Left ventricle myocardium inferior (tissue), 1 donor: Measurements from ENCODE around the gene TEC. TPM values are rescaled to one million over a fixed set of nuclear protein-coding genes. Genes with fewer than 3 reads are reported as not detected.

Experiments
- DNase-seq: peaks from one replicate; pipeline ENCODE4 v3.0.0-alpha.2; 2020
- H3K27ac ChIP-seq: fragments of 200-600 bp; replicated peaks from 2 replicates; pipeline ENCODE4 v1.8.0; 2021
- H3K27me3 ChIP-seq: fragments of 200-600 bp; 2 replicates; pipeline ENCODE4 v1.8.0; 2021; ENCODE audit warnings: low read depth
- H3K36me3 ChIP-seq: fragments of 200-600 bp; 2 replicates; pipeline ENCODE4 v1.8.0; 2021
- H3K4me1 ChIP-seq: fragments of 200-600 bp; 2 replicates; pipeline ENCODE4 v1.8.0; 2021
- H3K4me3 ChIP-seq: fragments of 200-600 bp; 2 replicates; pipeline ENCODE4 v1.8.0; 2021; ENCODE audit warnings: mild to moderate bottlenecking, moderate library complexity
- H3K9me3 ChIP-seq: fragments of 200-600 bp; replicated peaks from 2 replicates; pipeline ENCODE4 v1.8.0; 2021
- intact Hi-C: fragments of 100-400 bp; cut with micrococcal nuclease; formaldehyde crosslinking; loops from one replicate; pipeline ENCODE4 v1.11.0; 2022
- total RNA-seq: library from RNA; stranded (reverse); fragmentation: NEBNext Ultra II Directional; extraction: Animal tissue kit (Norgen Biotek cat#: 25700); gene quantifications from one replicate; pipeline ENCODE4 v1.2.1, GENCODE V29; 2021
- TF ChIP-seq, protein P1 (sequence below): fragments of 200-600 bp; IDR thresholded peaks from 2 replicates; pipeline ENCODE4 v1.8.0; 2021; ENCODE audit warnings: antibody characterized with exemption, mild to moderate bottlenecking, borderline replicate concordance
- donor health status: DM: no; HTN: yes; CAD: no; lungs with severe emphysema.

Gene TEC
- total RNA-seq, 1 donor from 2014 or later: 1.9 TPM

DNA sequence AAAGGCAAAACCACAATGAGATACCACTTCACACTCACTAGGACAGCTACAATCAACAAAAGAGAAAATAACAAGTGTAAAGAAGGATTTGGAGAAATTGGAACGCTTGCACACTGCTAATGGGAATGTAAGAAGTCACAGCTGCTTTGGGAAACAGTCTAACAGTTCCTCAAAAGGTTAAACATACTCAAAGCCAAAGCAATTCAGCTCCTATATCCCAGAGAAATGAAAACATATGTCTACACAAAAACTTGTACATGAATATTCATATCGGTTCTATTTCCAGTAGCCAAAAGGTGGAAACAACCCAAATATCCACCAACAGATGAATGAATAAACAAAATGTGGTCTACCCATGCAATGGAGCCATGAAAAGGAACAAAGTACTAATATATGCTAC, 64.0 kb downstream of the TEC start:
- Histone ChIP-seq H3K27ac (no peak overlapping the region), H3K4me1 (peaks cover 15% of the 10 kb centered on the region), H3K27me3 (no peaks in the 10 kb centered on the region), H3K4me3 (no peak overlapping the region), H3K9me3 (no peaks in the 10 kb centered on the region), H3K36me3 (no peaks in the 10 kb centered on the region)
- TF ChIP-seq, protein P1, sequence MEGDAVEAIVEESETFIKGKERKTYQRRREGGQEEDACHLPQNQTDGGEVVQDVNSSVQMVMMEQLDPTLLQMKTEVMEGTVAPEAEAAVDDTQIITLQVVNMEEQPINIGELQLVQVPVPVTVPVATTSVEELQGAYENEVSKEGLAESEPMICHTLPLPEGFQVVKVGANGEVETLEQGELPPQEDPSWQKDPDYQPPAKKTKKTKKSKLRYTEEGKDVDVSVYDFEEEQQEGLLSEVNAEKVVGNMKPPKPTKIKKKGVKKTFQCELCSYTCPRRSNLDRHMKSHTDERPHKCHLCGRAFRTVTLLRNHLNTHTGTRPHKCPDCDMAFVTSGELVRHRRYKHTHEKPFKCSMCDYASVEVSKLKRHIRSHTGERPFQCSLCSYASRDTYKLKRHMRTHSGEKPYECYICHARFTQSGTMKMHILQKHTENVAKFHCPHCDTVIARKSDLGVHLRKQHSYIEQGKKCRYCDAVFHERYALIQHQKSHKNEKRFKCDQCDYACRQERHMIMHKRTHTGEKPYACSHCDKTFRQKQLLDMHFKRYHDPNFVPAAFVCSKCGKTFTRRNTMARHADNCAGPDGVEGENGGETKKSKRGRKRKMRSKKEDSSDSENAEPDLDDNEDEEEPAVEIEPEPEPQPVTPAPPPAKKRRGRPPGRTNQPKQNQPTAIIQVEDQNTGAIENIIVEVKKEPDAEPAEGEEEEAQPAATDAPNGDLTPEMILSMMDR: no peak
- intact Hi-C loops: no loop called here
- no peak for DNase-seq

DNA sequence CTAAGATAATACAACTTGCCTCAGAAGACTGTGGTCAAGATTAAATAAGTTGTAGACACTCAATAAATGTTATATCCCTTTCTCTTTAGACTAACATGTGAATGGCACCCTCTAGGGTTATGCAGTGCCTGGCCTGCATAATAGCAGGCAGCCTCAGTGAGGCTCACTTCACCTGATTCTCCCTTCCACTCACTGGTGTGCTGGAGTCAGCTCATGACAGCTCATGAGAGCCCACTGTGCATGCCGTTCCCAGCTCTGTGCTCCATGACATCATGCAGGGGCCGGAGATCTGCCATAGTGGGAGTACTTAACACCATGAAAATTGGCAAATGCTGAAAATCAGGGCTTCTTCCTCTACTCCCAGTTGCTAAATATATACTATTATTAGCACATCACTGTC, 64.5 kb downstream of the TEC start:
- no peak overlapping the region for H3K4me3 ChIP-seq
- DNase-seq: no peak

DNA sequence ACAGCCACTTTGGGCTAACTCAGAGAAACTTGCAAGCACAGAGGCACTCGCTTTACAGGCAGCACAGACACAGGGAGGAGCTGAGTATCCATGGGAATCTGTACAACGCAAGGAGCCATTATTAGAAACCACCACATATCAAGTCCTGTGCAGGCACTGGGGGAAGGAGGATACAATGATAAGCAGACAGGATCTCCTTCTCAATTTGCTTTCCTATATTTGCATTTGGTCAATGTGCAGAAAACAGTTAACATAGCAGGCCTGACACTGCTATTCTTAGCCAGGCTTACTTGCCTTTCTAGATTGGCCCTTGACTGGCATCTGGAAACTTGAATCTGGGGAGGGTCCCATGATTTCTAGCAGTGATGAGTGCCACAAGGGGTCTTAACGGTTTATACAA, 65.8 kb downstream of the TEC start:
- intact Hi-C loops: no loop called here
- Histone ChIP-seq H3K4me3 (no peak overlapping the region), H3K27ac (no peak overlapping the region), H3K36me3 (no peaks in the 10 kb centered on the region), H3K4me1 (peaks cover 15% of the 10 kb centered on the region), H3K9me3 (no peaks in the 10 kb centered on the region), H3K27me3 (no peaks in the 10 kb centered on the region)
- TF ChIP-seq, protein P1: no peak
- no peak for DNase-seq

More for the DNA sequence above, 64.5 kb downstream of the TEC start:
- intact Hi-C loops: no loop called here
- no peaks in the 10 kb centered on the region for H3K36me3 ChIP-seq
- no peaks in the 10 kb centered on the region for H3K9me3 ChIP-seq
- peaks cover 15% of the 10 kb centered on the region for H3K4me1 ChIP-seq
- TF ChIP-seq, protein P1: no peak
- no peak overlapping the region for H3K27ac ChIP-seq
- H3K27me3 ChIP-seq: no peaks in the 10 kb centered on the region

DNA sequence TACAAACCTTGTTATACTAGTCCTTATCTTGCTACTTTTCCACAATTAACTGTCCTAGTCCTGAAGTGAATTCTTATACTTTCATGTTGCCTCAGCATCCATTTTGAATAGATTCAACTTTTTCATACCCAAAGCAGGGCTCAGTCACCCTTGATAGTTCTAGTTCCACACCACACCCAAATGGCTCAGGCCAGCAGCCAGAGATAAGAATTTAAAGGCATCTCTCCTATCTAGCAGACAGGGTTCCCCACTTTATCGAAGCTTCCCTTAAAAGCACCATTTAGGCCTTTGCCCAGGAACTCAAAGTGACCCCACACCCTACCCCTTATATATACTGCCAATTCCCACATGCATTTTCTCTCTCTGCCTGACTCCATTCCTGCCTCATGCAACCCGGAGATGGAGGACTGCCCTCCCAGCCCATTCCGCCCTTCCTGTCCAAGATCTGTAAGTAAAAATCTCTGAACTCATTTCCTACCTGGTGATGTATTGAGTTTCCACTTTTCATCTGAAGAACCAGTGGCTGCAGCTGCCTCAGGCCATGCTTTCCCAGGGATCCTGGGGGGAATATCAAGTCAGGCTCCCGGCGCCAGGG, 71.9 kb downstream of the TEC start:
- intact Hi-C loops: no loop called here
- Histone ChIP-seq H3K36me3 (no peaks in the 10 kb centered on the region), H3K9me3 (no peaks in the 10 kb centered on the region), H3K27me3 (no peaks in the 10 kb centered on the region), H3K4me3 (no peak overlapping the region), H3K4me1 (no peaks in the 10 kb centered on the region), H3K27ac (no peak overlapping the region)
- no peak for DNase-seq
- TF ChIP-seq, protein P1: no peak

DNA sequence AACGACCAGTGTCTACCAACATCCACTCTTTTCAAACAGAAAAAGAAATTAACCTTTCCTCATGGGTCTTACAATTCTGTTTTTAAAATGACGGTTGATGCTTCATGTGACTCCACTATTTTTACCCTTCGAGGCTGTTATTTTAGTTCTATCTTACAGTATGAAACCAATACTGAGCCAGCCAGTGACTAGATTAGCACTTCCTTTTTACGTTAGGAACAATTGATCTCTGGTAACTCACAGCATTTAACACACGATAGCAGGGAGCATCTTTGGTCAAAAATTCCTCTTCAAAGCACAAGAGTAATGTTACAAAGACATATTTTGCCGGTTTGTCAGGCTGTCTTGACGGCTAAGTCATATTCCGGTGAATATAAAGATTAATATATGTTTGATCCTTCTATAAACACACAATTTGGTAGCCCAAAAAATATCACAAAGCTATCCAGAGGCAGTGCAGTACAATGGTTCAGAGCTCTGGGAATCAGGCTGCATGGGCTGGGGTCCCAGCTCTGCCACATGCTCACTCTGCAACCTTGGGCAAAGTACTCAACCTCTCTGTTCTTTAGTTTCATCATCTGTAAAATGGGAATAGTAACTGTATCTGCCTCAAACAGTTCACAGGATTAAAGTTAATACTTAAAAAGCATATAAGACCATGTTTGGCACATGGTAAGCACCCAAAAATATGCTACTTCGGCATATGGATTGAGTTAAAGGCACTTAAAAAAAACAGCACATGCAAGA, 72.7 kb downstream of the TEC start:
- Histone ChIP-seq H3K27me3 (no peaks in the 10 kb centered on the region), H3K9me3 (no peaks in the 10 kb centered on the region), H3K36me3 (no peaks in the 10 kb centered on the region), H3K4me1 (no peaks in the 10 kb centered on the region), H3K4me3 (no peak overlapping the region), H3K27ac (no peak overlapping the region)
- intact Hi-C loops: no loop called here
- DNase-seq: no peak
- TF ChIP-seq, protein P1: no peak
